MCF 10A (cell line): ENCODE data around the gene SERPINB7. TPM values are rescaled to one million over a fixed set of nuclear protein-coding genes. Genes with fewer than 3 reads are reported as not detected.

Source experiments
- BruUV-seq: library from RNA; stranded (reverse); fragments of 400-500 nt; replicated peaks from 2 replicates; lab custom pipeline; 2021; lab: Mats Ljungman, UMichigan
- CTCF ChIA-PET: fragments of 300-600 bp; sonication (Branson Sonifier 250); formaldehyde crosslinking; extraction: SDS; loops from one replicate; lab custom pipeline; 2021; ENCODE audit warnings: antibody characterized with exemption, inconsistent platforms; lab: Yijun Ruan, JAX
- POLR2A ChIA-PET: fragments of 300-600, 350-650 bp; sonication (Branson Sonifier 250); formaldehyde crosslinking; extraction: SDS; loops from one replicate; lab custom pipeline; 2020; ENCODE audit warnings: antibody characterized with exemption, inconsistent platforms; lab: Yijun Ruan, JAX
- DNase-seq: peaks from one replicate; pipeline ENCODE4 v3.0.0-alpha.2; 2018; ENCODE audit not compliant: unreplicated experiment
- H3K27ac Mint-ChIP-seq: one replicate; pipeline ENCODE4 v1.8.0; 2022; ENCODE audit warnings: mild to moderate bottlenecking, low read depth, mixed read lengths; ENCODE audit not compliant: unreplicated experiment
- H3K27me3 Mint-ChIP-seq: one replicate; pipeline ENCODE4 v1.8.0; 2022; ENCODE audit warnings: mixed read lengths; ENCODE audit not compliant: insufficient read depth, unreplicated experiment
- H3K36me3 Mint-ChIP-seq: one replicate; pipeline ENCODE4 v1.8.0; 2022; ENCODE audit warnings: mild to moderate bottlenecking, moderate library complexity, mixed read lengths; ENCODE audit not compliant: insufficient read depth, unreplicated experiment
- H3K4me1 Mint-ChIP-seq: one replicate; pipeline ENCODE4 v1.8.0; 2022; ENCODE audit warnings: mixed read lengths; ENCODE audit not compliant: insufficient read depth, unreplicated experiment
- H3K4me3 Mint-ChIP-seq: one replicate; pipeline ENCODE4 v1.8.0; 2022; ENCODE audit warnings: mild to moderate bottlenecking, moderate library complexity, mixed read lengths; ENCODE audit not compliant: unreplicated experiment
- H3K9me3 Mint-ChIP-seq: one replicate; pipeline ENCODE4 v1.8.0; 2022; ENCODE audit warnings: mixed read lengths; ENCODE audit not compliant: unreplicated experiment
- intact Hi-C: fragments of 100-400 bp; cut with micrococcal nuclease; formaldehyde crosslinking; loops from 2 replicates; pipeline ENCODE4 v1.14.1; 2022
- total RNA-seq: library from RNA; stranded (reverse); gene quantifications from 2 replicates; pipeline ENCODE4 v1.2.3, GENCODE V29; 2022
- TF ChIP-seq, protein P1 (sequence below): fragments of 200-600 bp; IDR thresholded peaks from one replicate; pipeline ENCODE4 v1.8.0; 2022; ENCODE audit warnings: antibody characterized with exemption, mild to moderate bottlenecking; ENCODE audit not compliant: unreplicated experiment

The SERPINB7 gene
- total RNA-seq, 1 experiment from 2014 or later, result 3.0 TPM

DNA sequence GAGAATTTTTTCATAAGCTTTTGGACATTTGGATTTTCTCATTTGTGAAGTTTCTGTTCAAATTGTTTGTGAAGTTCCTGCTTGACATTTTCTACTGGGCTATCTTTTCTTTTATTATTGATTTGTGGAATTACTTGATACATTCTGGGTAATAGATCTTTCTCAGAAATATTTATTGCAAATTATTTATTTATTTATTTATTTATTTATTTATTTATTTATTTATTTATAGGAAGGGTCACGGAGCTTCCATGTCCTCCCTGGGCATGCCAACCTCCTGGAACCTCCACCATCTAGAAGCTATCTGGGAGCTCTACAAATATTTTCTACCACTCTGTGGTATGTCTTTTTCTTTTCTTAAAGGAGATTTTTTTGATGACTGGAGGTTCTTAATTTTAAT, 25.7 kb upstream of the SERPINB7 start:
- intact Hi-C loops, result no loop called here
- H3K27me3 Mint-ChIP-seq, result no peaks in the 10 kb centered on the region
- TF ChIP-seq, protein P1, sequence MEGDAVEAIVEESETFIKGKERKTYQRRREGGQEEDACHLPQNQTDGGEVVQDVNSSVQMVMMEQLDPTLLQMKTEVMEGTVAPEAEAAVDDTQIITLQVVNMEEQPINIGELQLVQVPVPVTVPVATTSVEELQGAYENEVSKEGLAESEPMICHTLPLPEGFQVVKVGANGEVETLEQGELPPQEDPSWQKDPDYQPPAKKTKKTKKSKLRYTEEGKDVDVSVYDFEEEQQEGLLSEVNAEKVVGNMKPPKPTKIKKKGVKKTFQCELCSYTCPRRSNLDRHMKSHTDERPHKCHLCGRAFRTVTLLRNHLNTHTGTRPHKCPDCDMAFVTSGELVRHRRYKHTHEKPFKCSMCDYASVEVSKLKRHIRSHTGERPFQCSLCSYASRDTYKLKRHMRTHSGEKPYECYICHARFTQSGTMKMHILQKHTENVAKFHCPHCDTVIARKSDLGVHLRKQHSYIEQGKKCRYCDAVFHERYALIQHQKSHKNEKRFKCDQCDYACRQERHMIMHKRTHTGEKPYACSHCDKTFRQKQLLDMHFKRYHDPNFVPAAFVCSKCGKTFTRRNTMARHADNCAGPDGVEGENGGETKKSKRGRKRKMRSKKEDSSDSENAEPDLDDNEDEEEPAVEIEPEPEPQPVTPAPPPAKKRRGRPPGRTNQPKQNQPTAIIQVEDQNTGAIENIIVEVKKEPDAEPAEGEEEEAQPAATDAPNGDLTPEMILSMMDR, result no peak
- H3K9me3 Mint-ChIP-seq, result no peaks in the 10 kb centered on the region
- ChIA-PET CTCF (interaction anchor here (0.7 kb wide), 1 partner anchor 79 kb away, joined by 3 read pairs; no protein-coding TSS in a partner anchor), POLR2A (interaction anchor here (0.6 kb wide), 1 partner anchor 248 kb away, joined by 3 read pairs; no protein-coding TSS in a partner anchor)
- no peak overlapping the region for H3K27ac Mint-ChIP-seq
- H3K4me3 Mint-ChIP-seq, result no peak overlapping the region
- no TSS peak for BruUV-seq
- DNase-seq, result no peak
- H3K4me1 Mint-ChIP-seq, result no peaks in the 10 kb centered on the region
- no peaks in the 10 kb centered on the region for H3K36me3 Mint-ChIP-seq

DNA sequence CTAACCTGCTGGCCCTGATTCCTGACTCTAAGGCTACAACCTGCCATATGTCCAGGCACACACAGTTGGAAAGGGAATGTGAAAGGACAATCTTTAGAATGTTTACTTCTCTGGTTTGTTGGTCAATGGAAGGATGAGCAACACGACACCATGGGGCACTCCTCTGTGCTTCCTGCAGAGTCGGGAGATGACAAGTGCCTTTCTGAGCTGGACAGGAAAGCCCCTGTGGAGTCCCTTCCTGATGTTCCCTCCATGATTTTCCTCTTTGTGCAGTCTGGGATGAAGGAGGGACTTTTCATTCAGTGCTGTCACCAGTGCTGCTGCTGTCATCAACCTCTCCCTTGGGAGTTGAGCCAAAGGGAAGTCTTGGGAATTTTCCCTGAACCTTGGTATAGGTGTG, 22.6 kb upstream of the SERPINB7 start:
- Mint-ChIP-seq H3K36me3 (no peaks in the 10 kb centered on the region), H3K4me1 (peaks cover under 1% of the 10 kb centered on the region), H3K27ac (no peak overlapping the region), H3K27me3 (no peaks in the 10 kb centered on the region), H3K9me3 (no peaks in the 10 kb centered on the region), H3K4me3 (no peak overlapping the region)
- POLR2A ChIA-PET, result no interaction called here
- BruUV-seq, result no TSS peak
- intact Hi-C loops, result no loop called here
- DNase-seq, result no peak
- CTCF ChIA-PET, result interaction anchor here (1.1 to 1.3 kb wide), 3 partner anchors 11 to 241 kb away, joined by 3 to 5 read pairs (median 4); no protein-coding TSS in a partner anchor
- TF ChIP-seq, protein P1, result no peak

GRCh38 chr18:63753676-63754075, 21.5 kb upstream of the SERPINB7 start:
- CTCF ChIA-PET, result interaction anchor here (0.7 to 1.2 kb wide), 5 partner anchors 12 to 236 kb away, joined by 3 to 6 read pairs (median 3); no protein-coding TSS in a partner anchor
- TF ChIP-seq, protein P1, result no peak
- no peak for DNase-seq
- POLR2A ChIA-PET, result no interaction called here
- H3K4me3 Mint-ChIP-seq, result no peak overlapping the region
- intact Hi-C loops, result no loop called here
- no peaks in the 10 kb centered on the region for H3K9me3 Mint-ChIP-seq
- BruUV-seq, result no TSS peak
- H3K27ac Mint-ChIP-seq, result no peak overlapping the region
- H3K27me3 Mint-ChIP-seq, result no peaks in the 10 kb centered on the region
- H3K36me3 Mint-ChIP-seq, result no peaks in the 10 kb centered on the region
- peaks cover 6% of the 10 kb centered on the region for H3K4me1 Mint-ChIP-seq

DNA sequence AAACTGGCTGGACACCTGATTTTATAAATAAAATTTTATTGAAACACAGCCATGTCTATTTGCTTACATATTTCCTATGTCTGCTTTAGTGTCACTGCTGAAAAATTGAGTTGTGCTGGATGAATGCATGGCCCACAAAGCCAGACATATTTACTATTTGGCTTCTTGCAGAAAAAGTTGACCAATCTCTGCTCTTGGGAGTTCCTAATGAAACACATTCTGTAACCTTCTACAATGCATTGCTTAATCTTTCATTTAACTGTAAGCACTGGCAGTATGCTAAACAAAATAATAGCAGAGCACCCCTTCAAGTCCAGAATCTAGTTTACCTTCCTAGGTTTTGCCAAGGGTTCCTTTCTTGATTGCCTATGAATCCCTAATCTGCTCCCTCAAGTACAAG, 17.7 kb upstream of the SERPINB7 start:
- CTCF ChIA-PET, result interaction anchor here (0.6 to 3.5 kb wide), 4 partner anchors 85 to 873 kb away, joined by 3 to 14 read pairs (median 4); no protein-coding TSS in a partner anchor
- no TSS peak for BruUV-seq

More for the DNA sequence above, 17.7 kb upstream of the SERPINB7 start:
- no peak for DNase-seq
- TF ChIP-seq, protein P1, result no peak
- Mint-ChIP-seq H3K27me3 (no peaks in the 10 kb centered on the region), H3K4me1 (peaks cover 13% of the 10 kb centered on the region), H3K36me3 (no peaks in the 10 kb centered on the region), H3K4me3 (no peak overlapping the region), H3K27ac (no peak overlapping the region), H3K9me3 (peaks cover 9% of the 10 kb centered on the region)
- POLR2A ChIA-PET, result interaction anchor here (1.7 kb wide), 1 partner anchor 15 kb away, joined by 4 read pairs; no protein-coding TSS in a partner anchor
- intact Hi-C loops, result no loop called here
